OCI-LY7 (cell line): ENCODE data around the gene PCDH10. TPM values are rescaled to one million over a fixed set of nuclear protein-coding genes. Genes with fewer than 3 reads are reported as not detected.

Source experiments
- BruUV-seq: library from RNA; stranded (reverse); fragments of 400-500 nt; replicated peaks from 2 replicates; lab custom pipeline; 2021; lab: Mats Ljungman, UMichigan
- CTCF ChIA-PET: fragments of 300-600 bp; sonication (Branson Sonifier 250); formaldehyde crosslinking; loops from one replicate; lab custom pipeline; 2022; ENCODE audit warnings: antibody characterized with exemption; ENCODE audit not compliant: unreplicated experiment; lab: Charles Lee
- POLR2A ChIA-PET: fragments of 300-600 bp; sonication (Branson Sonifier 250); formaldehyde crosslinking; loops from one replicate; lab custom pipeline; 2022; ENCODE audit warnings: antibody characterized with exemption; lab: Charles Lee
- DNase-seq: peaks from one replicate; pipeline ENCODE4 v3.0.0-alpha.2; 2015; ENCODE audit warnings: low spot score
- H2AFZ ChIP-seq: fragments of 200-600 bp; sonication (generic), shearing (Covaris generic); 2 replicates; pipeline ENCODE4 v1.6.1; 2014; ENCODE audit warnings: mild to moderate bottlenecking, antibody characterized with exemption, low read length, moderate library complexity
- H3K27ac ChIP-seq: fragments of 200-600 bp; sonication (generic); 2 replicates; pipeline ENCODE4 v1.5.1; 2014; ENCODE audit warnings: mixed run types, low read depth, mild to moderate bottlenecking, moderate library complexity, low read length, inconsistent platforms; ENCODE audit not compliant: poor library complexity, severe bottlenecking
- H3K36me3 ChIP-seq: fragments of 200-600 bp; sonication (generic); 2 replicates; pipeline ENCODE4 v1.6.1; 2014; ENCODE audit warnings: mild to moderate bottlenecking, antibody characterized with exemption, low read length, moderate library complexity, mixed read lengths; ENCODE audit not compliant: insufficient read depth
- H3K4me1 ChIP-seq: fragments of 200-600 bp; sonication (generic); 2 replicates; pipeline ENCODE4 v1.5.1; 2014; ENCODE audit warnings: mild to moderate bottlenecking, low read length; ENCODE audit not compliant: insufficient read depth, poor library complexity, severe bottlenecking
- H3K4me2 ChIP-seq: fragments of 200-600 bp; sonication (generic); 2 replicates; pipeline ENCODE4 v1.6.1; 2014; ENCODE audit warnings: mild to moderate bottlenecking, low read length
- H3K4me3 ChIP-seq: fragments of 200-600 bp; sonication (generic); 2 replicates; pipeline ENCODE4 v1.5.1; 2014; ENCODE audit warnings: mild to moderate bottlenecking, low read depth, low read length; ENCODE audit not compliant: poor library complexity, severe bottlenecking
- H3K79me2 ChIP-seq: fragments of 200-600 bp; sonication (generic); 2 replicates; pipeline ENCODE4 v1.6.1; 2016; ENCODE audit warnings: low read depth, mild to moderate bottlenecking, low read length, moderate library complexity, mixed read lengths; ENCODE audit not compliant: insufficient read depth
- H3K9me2 ChIP-seq: fragments of 200-600 bp; sonication (generic); 2 replicates; pipeline ENCODE4 v1.6.1; 2016; ENCODE audit warnings: mild to moderate bottlenecking, low read length, mixed read lengths; ENCODE audit not compliant: insufficient read depth
- H3K9me3 ChIP-seq: fragments of 200-600 bp; sonication (generic); 2 replicates; pipeline ENCODE4 v1.6.1; 2014; ENCODE audit warnings: mild to moderate bottlenecking, mixed run types, low read length, mixed read lengths
- H4K20me1 ChIP-seq: fragments of 200-600 bp; sonication (generic); 2 replicates; pipeline ENCODE4 v1.6.1; 2014; ENCODE audit warnings: mild to moderate bottlenecking, antibody characterized with exemption, low read length, moderate library complexity, mixed read lengths; ENCODE audit not compliant: insufficient read depth
- EZH2phosphoT487 ChIP-seq: fragments of 200-600 bp; sonication (generic); IDR thresholded peaks from 2 replicates; pipeline ENCODE4 v1.6.1; 2018; ENCODE audit warnings: low read depth, borderline replicate concordance, mild to moderate bottlenecking, mixed run types, antibody characterized with exemption, low read length, moderate library complexity, mixed read lengths
- intact Hi-C: fragments of 100-400 bp; cut with micrococcal nuclease; formaldehyde crosslinking; loops from one replicate; pipeline ENCODE4 v1.10.0; 2022; ENCODE audit not compliant: unreplicated experiment
- total RNA-seq, 2 experiments: library from RNA; depleted of rRNA in 1 of 2; stranded (reverse); fragments of >200 nt in 1 of 2; shearing (Covaris generic) in 1 of 2; gene quantifications; 2 replicates each; pipeline ENCODE4 v1.2.3, GENCODE V29; 2014 to 2022
- TF ChIP-seq, protein P1 (sequence below): fragments of 200-600 bp; sonication (generic); conservative IDR thresholded peaks from 2 replicates; pipeline ENCODE4 v1.5.1; 2014; ENCODE audit warnings: mild to moderate bottlenecking, antibody characterized with exemption, low read length, moderate library complexity, mixed read lengths

Gene PCDH10
- total RNA-seq, 2 experiments from 2014 or later = not detected

DNA sequence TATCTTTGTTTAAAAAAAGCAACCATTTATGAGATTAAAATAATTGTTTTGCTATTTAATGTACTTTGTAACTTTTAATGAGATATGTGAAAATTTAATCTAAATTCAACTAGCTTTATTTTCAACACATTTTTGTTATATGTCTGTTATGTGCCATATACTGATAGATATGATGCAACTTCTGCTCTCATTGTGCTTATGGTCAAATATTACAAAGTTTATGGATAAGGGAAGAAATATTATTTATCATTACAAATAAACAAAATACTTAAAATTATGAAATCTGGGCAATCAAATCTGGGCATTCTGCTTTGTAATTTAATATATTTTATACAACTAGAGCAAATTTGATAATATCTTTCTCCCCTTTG, 40.0 kb downstream of the PCDH10 start:
- H3K4me2 ChIP-seq = no peak overlapping the region
- intact Hi-C loops = no loop called here
- no peaks in the 10 kb centered on the region for H3K9me3 ChIP-seq
- CTCF ChIA-PET = no interaction called here
- BruUV-seq = no TSS peak
- H3K27ac ChIP-seq = no peak overlapping the region
- H3K36me3 ChIP-seq = no peaks in the 10 kb centered on the region
- H3K79me2 ChIP-seq = no peaks in the 10 kb centered on the region
- no peak overlapping the region for H3K4me3 ChIP-seq
- no peaks in the 10 kb centered on the region for H3K4me1 ChIP-seq
- no peaks in the 10 kb centered on the region for H4K20me1 ChIP-seq
- H2AFZ ChIP-seq = no peak overlapping the region
- TF ChIP-seq, protein P1, sequence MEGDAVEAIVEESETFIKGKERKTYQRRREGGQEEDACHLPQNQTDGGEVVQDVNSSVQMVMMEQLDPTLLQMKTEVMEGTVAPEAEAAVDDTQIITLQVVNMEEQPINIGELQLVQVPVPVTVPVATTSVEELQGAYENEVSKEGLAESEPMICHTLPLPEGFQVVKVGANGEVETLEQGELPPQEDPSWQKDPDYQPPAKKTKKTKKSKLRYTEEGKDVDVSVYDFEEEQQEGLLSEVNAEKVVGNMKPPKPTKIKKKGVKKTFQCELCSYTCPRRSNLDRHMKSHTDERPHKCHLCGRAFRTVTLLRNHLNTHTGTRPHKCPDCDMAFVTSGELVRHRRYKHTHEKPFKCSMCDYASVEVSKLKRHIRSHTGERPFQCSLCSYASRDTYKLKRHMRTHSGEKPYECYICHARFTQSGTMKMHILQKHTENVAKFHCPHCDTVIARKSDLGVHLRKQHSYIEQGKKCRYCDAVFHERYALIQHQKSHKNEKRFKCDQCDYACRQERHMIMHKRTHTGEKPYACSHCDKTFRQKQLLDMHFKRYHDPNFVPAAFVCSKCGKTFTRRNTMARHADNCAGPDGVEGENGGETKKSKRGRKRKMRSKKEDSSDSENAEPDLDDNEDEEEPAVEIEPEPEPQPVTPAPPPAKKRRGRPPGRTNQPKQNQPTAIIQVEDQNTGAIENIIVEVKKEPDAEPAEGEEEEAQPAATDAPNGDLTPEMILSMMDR = no peak
- no peak for TF ChIP-seq EZH2phosphoT487
- DNase-seq = no peak
- H3K9me2 ChIP-seq = no peaks in the 10 kb centered on the region
- POLR2A ChIA-PET = no interaction called here

DNA sequence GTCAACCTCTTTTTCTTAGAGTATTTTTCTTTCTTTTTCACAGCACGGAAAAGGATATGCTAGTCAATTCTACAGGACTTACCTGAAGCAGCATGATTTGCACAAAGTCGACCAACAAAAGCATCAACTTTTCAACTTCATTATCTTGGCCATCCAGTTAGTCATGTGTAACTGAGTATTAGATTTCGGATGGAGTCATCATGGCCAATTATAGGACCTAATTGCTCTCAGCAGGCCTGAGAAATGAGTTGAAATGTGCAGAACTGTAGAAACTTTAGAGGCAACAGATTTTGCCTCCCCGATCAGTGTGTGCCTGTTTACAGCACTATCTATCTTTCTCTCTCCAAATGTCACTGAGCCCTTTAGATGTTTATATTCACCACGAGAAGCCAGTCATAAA, 41.0 kb downstream of the PCDH10 start:
- H3K4me3 ChIP-seq = no peak overlapping the region
- no peak overlapping the region for H3K27ac ChIP-seq
- CTCF ChIA-PET = no interaction called here
- no peaks in the 10 kb centered on the region for H3K36me3 ChIP-seq
- no peaks in the 10 kb centered on the region for H4K20me1 ChIP-seq
- POLR2A ChIA-PET = no interaction called here
- intact Hi-C loops = no loop called here
- no peaks in the 10 kb centered on the region for H3K4me1 ChIP-seq
- no peaks in the 10 kb centered on the region for H3K79me2 ChIP-seq
- no peak overlapping the region for H3K4me2 ChIP-seq
- BruUV-seq = no TSS peak
- no peak for DNase-seq
- no peak for TF ChIP-seq EZH2phosphoT487
- TF ChIP-seq, protein P1 = no peak
- no peak overlapping the region for H2AFZ ChIP-seq
- no peaks in the 10 kb centered on the region for H3K9me2 ChIP-seq
- H3K9me3 ChIP-seq = no peaks in the 10 kb centered on the region

DNA sequence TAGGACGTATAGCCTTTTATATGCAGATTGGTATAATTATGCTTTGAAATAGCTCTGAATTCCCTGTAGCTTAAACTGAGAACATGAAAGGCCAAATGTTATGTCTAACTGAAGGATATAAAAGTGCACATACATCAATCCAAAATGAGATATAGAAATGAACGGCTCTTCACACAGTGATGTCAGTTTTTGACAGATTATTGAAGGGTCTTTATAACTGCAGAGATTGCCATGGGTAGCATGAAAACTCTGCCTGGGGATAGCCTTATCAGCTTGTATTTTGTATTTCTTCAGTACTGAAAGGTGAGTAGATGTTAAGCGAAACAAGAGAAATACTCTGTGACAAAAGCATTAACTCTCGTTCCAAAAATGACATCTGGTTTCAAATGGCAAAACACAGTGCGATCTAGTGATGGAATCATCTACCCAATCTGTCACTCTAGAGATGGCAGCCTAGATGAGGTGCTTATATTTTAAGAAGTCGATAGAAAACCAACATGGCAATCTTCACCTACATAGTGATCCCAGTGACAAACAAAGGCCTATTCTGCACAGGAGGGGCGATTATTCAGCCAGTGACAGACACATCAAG, 59.7 kb downstream of the PCDH10 start:
- no TSS peak for BruUV-seq
- intact Hi-C loops = no loop called here
- Histone ChIP-seq H3K4me3 (no peak overlapping the region), H3K36me3 (no peaks in the 10 kb centered on the region), H4K20me1 (no peaks in the 10 kb centered on the region), H3K79me2 (no peaks in the 10 kb centered on the region), H3K4me2 (no peak overlapping the region), H3K9me2 (no peaks in the 10 kb centered on the region), H3K9me3 (no peaks in the 10 kb centered on the region), H3K27ac (no peak overlapping the region), H2AFZ (no peak overlapping the region), H3K4me1 (no peaks in the 10 kb centered on the region)
- CTCF ChIA-PET = no interaction called here
- POLR2A ChIA-PET = no interaction called here
- TF ChIP-seq, protein P1 = no peak
- TF ChIP-seq EZH2phosphoT487 = no peak
- no peak for DNase-seq
